Peyer's patch (tissue), 4 donors: ENCODE data around the gene PIGU.
"Not testable (repeated sequence)": the region's sequence is repeated elsewhere in the genome, so short reads cannot be mapped to it uniquely, and the experiment has no call there.

Source experiments
- CTCF ChIP-seq, 6 experiments: fragments of 450-650 bp in 4 of 6; fragments of 200-600 bp in 2 of 6; sonication (generic) in 1 of 6; IDR thresholded peaks; one replicate each; pipeline ENCODE4 v1.5.1; 2017 to 2019; ENCODE audit warnings: antibody characterized with exemption in 6 of 6, mild to moderate bottlenecking in 3 of 6, moderate library complexity in 1 of 6
- POLR2A ChIP-seq, 2 donors: fragments of 450-650 bp; IDR thresholded peaks; one replicate each; pipeline ENCODE4 v1.5.1; 2017; ENCODE audit warnings: antibody characterized with exemption in 2 of 2, mild to moderate bottlenecking in 2 of 2, moderate library complexity in 2 of 2

- TF ChIP-seq POLR2A, CTCF (IDR thresholded peaks at IDR 0.05): not testable (repeated sequence)
Observed at GRCh38 chr20:34519841-34520240, 157.1 kb downstream of the PIGU start.
